ENCODE results near the gene MCTP1. TPM values are rescaled to one million over a fixed set of nuclear protein-coding genes. Genes with fewer than 3 reads are reported as not detected.

Gene MCTP1
- total RNA-seq, 3 donors from 2014 or later, result 22.8 to 57.8 (median 24.3) TPM

DNA sequence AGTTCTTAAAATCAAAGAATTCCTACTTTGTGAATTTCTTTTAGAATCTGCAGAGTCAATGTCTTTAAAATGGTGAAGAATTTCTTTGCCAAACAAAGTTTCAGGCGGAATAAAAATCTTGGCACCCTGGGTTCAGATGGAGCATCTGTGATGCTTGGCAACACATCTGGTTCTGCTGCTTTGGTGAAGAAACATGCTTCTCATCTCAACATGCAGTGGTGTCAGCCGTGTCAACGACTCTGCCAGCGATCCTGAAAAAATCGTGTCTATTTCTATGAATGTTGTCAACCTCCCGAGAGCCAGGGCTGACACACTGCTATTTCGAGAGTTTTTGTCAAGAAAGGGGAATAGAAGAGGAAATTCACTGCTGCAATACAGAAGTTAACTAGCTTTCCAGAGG lies 514.9 kb downstream of the MCTP1 start:
- no peaks in the 10 kb centered on the region for H3K27me3 ChIP-seq
- intact Hi-C loops (cut with DNase I; ENCODE audit: low total_unique reads), result loop anchor here (10.0 kb wide), 1 partner anchor 305 kb away; no protein-coding TSS in a partner anchor
- H3K4me3 ChIP-seq, result no peak overlapping the region
- H3K9me3 ChIP-seq, result no peaks in the 10 kb centered on the region
- DNase-seq (ENCODE audit: low spot score in 2 of 2), result no peak
- H3K27ac ChIP-seq, result no peak overlapping the region
- no peaks in the 10 kb centered on the region for H3K36me3 ChIP-seq
- TF ChIP-seq CTCF (IDR thresholded peaks at IDR 0.05), result no peak
- no peaks in the 10 kb centered on the region for H3K4me1 ChIP-seq

GRCh38 chr5:94761786-94762185 lies 523.1 kb downstream of the MCTP1 start:
- Histone ChIP-seq H3K9me3 (no peaks in the 10 kb centered on the region), H3K36me3 (no peaks in the 10 kb centered on the region), H3K27ac (no peak overlapping the region), H3K4me3 (no peak overlapping the region), H3K27me3 (no peaks in the 10 kb centered on the region), H3K4me1 (no peaks in the 10 kb centered on the region)
- intact Hi-C loops (cut with DNase I; ENCODE audit: low total_unique reads), result no loop called here
- no peak for DNase-seq (ENCODE audit: low spot score in 2 of 2)
- TF ChIP-seq CTCF (IDR thresholded peaks at IDR 0.05) (no peak), POLR2AphosphoS5 (IDR thresholded peaks at IDR 0.05) (no peak), POLR2A (IDR thresholded peaks at IDR 0.05) (no peak)

DNA sequence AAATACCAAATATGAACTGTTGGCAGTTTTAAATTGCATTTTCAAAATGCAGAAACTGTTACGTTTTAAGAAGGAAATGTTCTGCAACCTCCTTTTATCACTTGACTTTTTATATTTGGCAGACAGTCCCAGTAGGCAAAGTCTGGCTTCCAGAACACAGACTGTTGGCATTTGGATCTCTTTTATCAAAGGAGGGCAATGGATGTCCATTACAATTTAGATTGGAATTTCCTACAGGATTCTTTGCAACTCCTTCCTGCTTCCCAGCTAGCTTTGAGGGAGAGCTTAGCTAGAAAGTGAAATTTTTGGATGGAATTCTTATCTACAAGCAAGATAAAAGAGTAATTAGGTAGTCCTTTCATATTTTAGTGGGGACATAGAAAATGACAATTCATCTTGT lies 523.8 kb downstream of the MCTP1 start:
- Histone ChIP-seq H3K36me3 (no peaks in the 10 kb centered on the region), H3K4me3 (no peak overlapping the region), H3K27me3 (no peaks in the 10 kb centered on the region), H3K4me1 (no peaks in the 10 kb centered on the region), H3K9me3 (no peaks in the 10 kb centered on the region), H3K27ac (no peak overlapping the region)
- intact Hi-C loops (cut with DNase I; ENCODE audit: low total_unique reads), result no loop called here
- TF ChIP-seq CTCF (IDR thresholded peaks at IDR 0.05) (no peak), POLR2AphosphoS5 (IDR thresholded peaks at IDR 0.05) (no peak), POLR2A (IDR thresholded peaks at IDR 0.05) (no peak)
- DNase-seq (ENCODE audit: low spot score in 2 of 2), result no peak

GRCh38 chr5:94759961-94760360 lies 524.9 kb downstream of the MCTP1 start:
- H3K4me1 ChIP-seq, result no peaks in the 10 kb centered on the region
- H3K27ac ChIP-seq, result no peak overlapping the region
- H3K27me3 ChIP-seq, result no peaks in the 10 kb centered on the region
- no peak overlapping the region for H3K4me3 ChIP-seq
- no peak for DNase-seq (ENCODE audit: low spot score in 2 of 2)
- H3K36me3 ChIP-seq, result no peaks in the 10 kb centered on the region
- no peaks in the 10 kb centered on the region for H3K9me3 ChIP-seq
- intact Hi-C loops (cut with DNase I; ENCODE audit: low total_unique reads), result no loop called here
- TF ChIP-seq POLR2A (IDR thresholded peaks at IDR 0.05), result no peak
- no peak for TF ChIP-seq CTCF (IDR thresholded peaks at IDR 0.05)
- no peak for TF ChIP-seq POLR2AphosphoS5 (IDR thresholded peaks at IDR 0.05)

DNA sequence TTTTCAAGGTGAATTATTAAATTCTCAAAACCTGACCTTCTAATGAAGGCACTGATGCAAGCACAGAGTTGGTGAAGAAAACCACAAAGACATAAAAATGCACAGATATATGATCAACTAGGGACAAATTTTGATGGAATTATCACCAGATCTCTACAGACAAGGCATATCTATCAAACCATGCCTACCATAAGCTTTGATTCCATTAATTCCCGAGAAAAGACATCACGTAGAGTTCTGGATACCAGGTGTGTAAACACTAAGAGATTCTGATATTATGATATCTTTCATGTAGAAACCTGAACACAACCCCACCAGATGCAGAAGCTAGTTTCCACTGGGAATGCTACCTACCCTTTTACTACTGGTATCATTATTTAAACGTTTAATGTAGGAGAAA lies 525.9 kb downstream of the MCTP1 start:
- DNase-seq (ENCODE audit: low spot score in 2 of 2), result no peak
- H3K27me3 ChIP-seq, result no peaks in the 10 kb centered on the region
- no peak overlapping the region for H3K27ac ChIP-seq
- intact Hi-C loops (cut with DNase I; ENCODE audit: low total_unique reads), result no loop called here
- TF ChIP-seq CTCF (IDR thresholded peaks at IDR 0.05) (no peak), POLR2A (IDR thresholded peaks at IDR 0.05) (no peak), POLR2AphosphoS5 (IDR thresholded peaks at IDR 0.05) (no peak)
- H3K4me1 ChIP-seq, result no peaks in the 10 kb centered on the region
- no peak overlapping the region for H3K4me3 ChIP-seq
- no peaks in the 10 kb centered on the region for H3K36me3 ChIP-seq
- H3K9me3 ChIP-seq, result no peaks in the 10 kb centered on the region

Data from breast epithelium (tissue), 4 donors.